ENCODE results near the gene CHRNA9. TPM values are rescaled to one million over a fixed set of nuclear protein-coding genes. Genes with fewer than 3 reads are reported as not detected.

CHRNA9 gene
- total RNA-seq, 1 donor from 2014 or later: not detected

GRCh38 chr4:40357738-40358137 lies 22.6 kb downstream of the CHRNA9 start:
- Mint-ChIP-seq H3K4me3 (ENCODE audit: unreplicated experiment) (no peak overlapping the region), H3K36me3 (ENCODE audit: unreplicated experiment) (peaks cover 6% of the 10 kb centered on the region), H3K4me1 (ENCODE audit: low read depth, unreplicated experiment) (no peaks in the 10 kb centered on the region), H3K27ac (ENCODE audit: unreplicated experiment) (no peak overlapping the region), H3K9me3 (ENCODE audit: unreplicated experiment) (no peaks in the 10 kb centered on the region), H3K27me3 (ENCODE audit: unreplicated experiment) (no peaks in the 10 kb centered on the region)
- no peak for DNase-seq
- no peak for TF ChIP-seq CTCF (IDR thresholded peaks at IDR 0.05; ENCODE audit: partially characterized antibody, unreplicated experiment)

- H3K4me3 Mint-ChIP-seq (ENCODE audit: unreplicated experiment): no peak overlapping the region
- peaks cover 6% of the 10 kb centered on the region for H3K36me3 Mint-ChIP-seq (ENCODE audit: unreplicated experiment)
- no peak for DNase-seq
- no peaks in the 10 kb centered on the region for H3K27me3 Mint-ChIP-seq (ENCODE audit: unreplicated experiment)
- H3K4me1 Mint-ChIP-seq (ENCODE audit: low read depth, unreplicated experiment): no peaks in the 10 kb centered on the region
- H3K27ac Mint-ChIP-seq (ENCODE audit: unreplicated experiment): no peak overlapping the region
- peaks cover 5% of the 10 kb centered on the region for H3K9me3 Mint-ChIP-seq (ENCODE audit: unreplicated experiment)
- TF ChIP-seq CTCF (IDR thresholded peaks at IDR 0.05; ENCODE audit: partially characterized antibody, unreplicated experiment): no peak
These were observed 26.2 kb downstream of the CHRNA9 start for GRCh38 chr4:40361338-40361737.

GRCh38 chr4:40363382-40363920 lies 28.3 kb downstream of the CHRNA9 start:
- Mint-ChIP-seq H3K9me3 (ENCODE audit: unreplicated experiment) (peaks cover 5% of the 10 kb centered on the region), H3K36me3 (ENCODE audit: unreplicated experiment) (peaks cover 6% of the 10 kb centered on the region), H3K4me1 (ENCODE audit: low read depth, unreplicated experiment) (no peaks in the 10 kb centered on the region), H3K27ac (ENCODE audit: unreplicated experiment) (no peak overlapping the region), H3K27me3 (ENCODE audit: unreplicated experiment) (no peaks in the 10 kb centered on the region), H3K4me3 (ENCODE audit: unreplicated experiment) (no peak overlapping the region)
- no peak for DNase-seq
- no peak for TF ChIP-seq CTCF (IDR thresholded peaks at IDR 0.05; ENCODE audit: partially characterized antibody, unreplicated experiment)

GRCh38 chr4:40363945-40364344 lies 28.8 kb downstream of the CHRNA9 start:
- Mint-ChIP-seq H3K36me3 (ENCODE audit: unreplicated experiment) (peaks cover 6% of the 10 kb centered on the region), H3K4me1 (ENCODE audit: low read depth, unreplicated experiment) (no peaks in the 10 kb centered on the region), H3K9me3 (ENCODE audit: unreplicated experiment) (peaks cover 5% of the 10 kb centered on the region), H3K27me3 (ENCODE audit: unreplicated experiment) (no peaks in the 10 kb centered on the region), H3K27ac (ENCODE audit: unreplicated experiment) (no peak overlapping the region), H3K4me3 (ENCODE audit: unreplicated experiment) (no peak overlapping the region)
- TF ChIP-seq CTCF (IDR thresholded peaks at IDR 0.05; ENCODE audit: partially characterized antibody, unreplicated experiment): no peak
- DNase-seq: no peak

- Mint-ChIP-seq H3K27me3 (ENCODE audit: unreplicated experiment) (no peaks in the 10 kb centered on the region), H3K27ac (ENCODE audit: unreplicated experiment) (no peak overlapping the region), H3K9me3 (ENCODE audit: unreplicated experiment) (peaks cover 5% of the 10 kb centered on the region), H3K4me3 (ENCODE audit: unreplicated experiment) (no peak overlapping the region), H3K36me3 (ENCODE audit: unreplicated experiment) (peaks cover 6% of the 10 kb centered on the region), H3K4me1 (ENCODE audit: low read depth, unreplicated experiment) (no peaks in the 10 kb centered on the region)
- TF ChIP-seq CTCF (IDR thresholded peaks at IDR 0.05; ENCODE audit: partially characterized antibody, unreplicated experiment): no peak
- no peak for DNase-seq
These were observed 30.6 kb downstream of the CHRNA9 start for GRCh38 chr4:40365766-40366165.

All from glutamatergic neuron (in vitro differentiated cells).